GM12878 (cell line): ENCODE results near the gene DGKA. TPM values are rescaled to one million over a fixed set of nuclear protein-coding genes. Genes with fewer than 3 reads are reported as not detected.

Experiments
- ATAC-seq: fragments of 200-7000 bp; cut with Tn5 transposase; 3 replicates; pipeline ENCODE4 v1.9.1; 2020; ENCODE audit warnings: mild to moderate bottlenecking, moderate library complexity
- BruUV-seq: library from RNA; stranded (reverse); fragments of 400-500 nt; replicated peaks from 2 replicates; lab custom pipeline; 2021; lab: Mats Ljungman, UMichigan
- CTCF ChIA-PET: fragments of 300-600 bp; sonication (Branson Sonifier 250); formaldehyde crosslinking; extraction: SDS; loops from one replicate; lab custom pipeline; 2021; ENCODE audit warnings: inconsistent platforms; lab: Yijun Ruan, JAX
- POLR2A ChIA-PET: fragments of 350-600 bp; formaldehyde crosslinking; extraction: SDS; loops from one replicate; lab custom pipeline; 2021; ENCODE audit warnings: inconsistent platforms; lab: Charles Lee
- RAD21 ChIA-PET: fragments of 300-600 bp; sonication (Branson Sonifier 250); formaldehyde crosslinking; loops from one replicate; lab custom pipeline; 2023; ENCODE audit warnings: antibody characterized with exemption; ENCODE audit not compliant: unreplicated experiment; lab: Charles Lee
- SMC1A ChIA-PET: fragments of 300-600 bp; sonication (Branson Sonifier 250); formaldehyde crosslinking; loops from one replicate; lab custom pipeline; 2023; ENCODE audit not compliant: unreplicated experiment, uncharacterized antibody; lab: Charles Lee
- DNase-seq: peaks from one replicate; pipeline ENCODE4 v3.0.0-alpha.2; 2011; ENCODE audit warnings: low read depth, low spot score
- FAIRE-seq: peaks from 3 replicates; lab custom pipeline; 2011; peaks lifted over from hg19 to GRCh38; lab: Jason Lieb, UNC
- H2AFZ ChIP-seq: 2 replicates; pipeline ENCODE4 v1.6.0; 2011; ENCODE audit warnings: low read depth, low read length, control low read depth; ENCODE audit not compliant: control insufficient read depth
- H3K27ac ChIP-seq: 2 replicates; pipeline ENCODE4 v1.5.1; 2011; ENCODE audit warnings: control low read depth; ENCODE audit not compliant: control insufficient read depth, insufficient read depth
- H3K27me3 ChIP-seq, 2 experiments: replicated peaks in 1 of 2; 2 replicates each; pipeline versions ENCODE4 v1.6.0 to v1.6.1; 2011; ENCODE audit warnings: low read length in 1 of 2; ENCODE audit not compliant: control insufficient read depth in 2 of 2, insufficient read depth in 2 of 2
- H3K36me3 ChIP-seq, 2 experiments: 2 replicates each; pipeline ENCODE4 v1.5.1; 2011; ENCODE audit warnings: low read length in 1 of 2; ENCODE audit not compliant: control insufficient read depth in 2 of 2, insufficient read depth in 2 of 2
- H3K4me1 ChIP-seq: 2 replicates; pipeline ENCODE4 v1.6.1; 2011; ENCODE audit warnings: mild to moderate bottlenecking, low read length, moderate library complexity, mixed read lengths; ENCODE audit not compliant: control insufficient read depth, insufficient read depth
- H3K4me2 ChIP-seq: 2 replicates; pipeline ENCODE4 v1.6.0; 2011; ENCODE audit warnings: control low read depth; ENCODE audit not compliant: control insufficient read depth, insufficient read depth
- H3K4me3 ChIP-seq: fragments of 200-600 bp; sonication (generic); 2 replicates; pipeline ENCODE4 v1.5.1; 2016
- H3K79me2 ChIP-seq: 2 replicates; pipeline ENCODE4 v1.6.0; 2011; ENCODE audit warnings: low read length; ENCODE audit not compliant: control insufficient read depth, insufficient read depth
- H3K9ac ChIP-seq: 2 replicates; pipeline ENCODE4 v1.8.0; 2011; ENCODE audit warnings: low read length, control low read depth, mixed read lengths; ENCODE audit not compliant: control insufficient read depth, insufficient read depth
- H3K9me3 ChIP-seq: replicated peaks from 3 replicates; pipeline ENCODE4 v1.5.1; 2011; ENCODE audit warnings: mild to moderate bottlenecking, low read length; ENCODE audit not compliant: control insufficient read depth, insufficient read depth
- H4K20me1 ChIP-seq: 2 replicates; pipeline ENCODE4 v1.6.0; 2011; ENCODE audit not compliant: control insufficient read depth, insufficient read depth
- CBX5 ChIP-seq: sonication (generic); IDR thresholded peaks from 2 replicates; pipeline ENCODE4 v1.6.1; 2016; ENCODE audit warnings: low read depth, moderate library complexity, mild to moderate bottlenecking, inconsistent platforms
- CHD2 ChIP-seq: IDR thresholded peaks from 2 replicates; pipeline ENCODE4 v1.6.1; 2011; ENCODE audit warnings: low read depth, low read length, improper control_type of control experiment, borderline replicate concordance
- E2F4 ChIP-seq: IDR thresholded peaks from 2 replicates; pipeline ENCODE4 v1.6.1; 2012; ENCODE audit warnings: low read depth, low read length, improper control_type of control experiment
- GATAD2B ChIP-seq: fragments of 450-650 bp; conservative IDR thresholded peaks from 2 replicates; pipeline ENCODE4 v1.6.1; 2017; ENCODE audit warnings: low read depth, mild to moderate bottlenecking, moderate library complexity
- KLF5 ChIP-seq: fragments of 450-650 bp; IDR thresholded peaks from 2 replicates; pipeline ENCODE4 v1.6.1; 2014; ENCODE audit warnings: mild to moderate bottlenecking; ENCODE audit not compliant: partially characterized antibody
- NFYB ChIP-seq: IDR thresholded peaks from 2 replicates; pipeline ENCODE4 v1.6.1; 2011; ENCODE audit warnings: low read depth, mild to moderate bottlenecking, low read length, improper control_type of control experiment, moderate library complexity; ENCODE audit not compliant: insufficient read depth
- NRF1 ChIP-seq: conservative IDR thresholded peaks from 2 replicates; pipeline ENCODE4 v1.6.1; 2011; ENCODE audit warnings: mild to moderate bottlenecking, low read depth, low read length, improper control_type of control experiment
- PML ChIP-seq: IDR thresholded peaks from 2 replicates; pipeline ENCODE4 v1.6.1; 2012; ENCODE audit warnings: low read length, inconsistent platforms
- RAD21 ChIP-seq: IDR thresholded peaks from 2 replicates; pipeline ENCODE4 v1.6.1; 2011; ENCODE audit warnings: mild to moderate bottlenecking, low read depth, low read length, moderate library complexity; ENCODE audit not compliant: insufficient read depth
- SIX5 ChIP-seq: IDR thresholded peaks from 2 replicates; pipeline ENCODE4 v1.6.1; 2011; ENCODE audit warnings: mild to moderate bottlenecking, low read depth, low read length, moderate library complexity; ENCODE audit not compliant: severe bottlenecking
- TAF1 ChIP-seq: IDR thresholded peaks from 2 replicates; pipeline ENCODE4 v1.6.1; 2011; ENCODE audit warnings: mild to moderate bottlenecking, low read depth, low read length, borderline replicate concordance
- TBL1XR1 ChIP-seq: IDR thresholded peaks from 2 replicates; pipeline ENCODE4 v1.6.1; 2012; ENCODE audit warnings: low read depth, low read length, improper control_type of control experiment
- TCF12 ChIP-seq: IDR thresholded peaks from 2 replicates; pipeline ENCODE4 v1.6.1; 2011; ENCODE audit warnings: low read depth, mild to moderate bottlenecking, low read length
- TCF3 ChIP-seq: IDR thresholded peaks from 2 replicates; pipeline ENCODE4 v1.6.1; 2012; ENCODE audit warnings: low read depth, mild to moderate bottlenecking, low read length, borderline replicate concordance; ENCODE audit not compliant: insufficient read depth
- YY1 ChIP-seq: IDR thresholded peaks from 2 replicates; pipeline ENCODE4 v1.6.1; 2011; ENCODE audit warnings: low read depth, mild to moderate bottlenecking, low read length
- ZBED1 ChIP-seq: IDR thresholded peaks from 2 replicates; pipeline ENCODE4 v1.6.1; 2016; ENCODE audit warnings: borderline replicate concordance
- ZNF24 ChIP-seq: fragments of 450-650 bp; IDR thresholded peaks from 2 replicates; pipeline ENCODE4 v1.6.1; 2017; ENCODE audit warnings: antibody characterized with exemption, mild to moderate bottlenecking
- WGBS: methylation state at CpG from one replicate; pipeline ENCODE4 v1.1.6; 2016; ENCODE audit warnings: low lambda C conversion rate; ENCODE audit not compliant: insufficient replicate concordance, insufficient coverage; ENCODE audit errors: missing lambda C conversion rate; 5-methylcytosine and 5-hydroxymethylcytosine counted together
- in situ Hi-C: fragments of 300-500 bp; cut with MboI; formaldehyde crosslinking; loops from 9 replicates; pipeline ENCODE4 v1.14.3; 2018; ENCODE audit warnings: mixed read lengths
- intact Hi-C: fragments of 100-400 bp; cut with micrococcal nuclease; formaldehyde crosslinking; loops from one replicate; pipeline ENCODE4 v1.14.2; 2022; ENCODE audit not compliant: unreplicated experiment
- polyA plus RNA-seq, 11 experiments: library from polyadenylated mRNA; depleted of rRNA in 4 of 11; unstranded in 6 of 11; stranded (reverse) in 5 of 11; fragments of >200 nt; fragmentation: Nextera tagmentation in 4 of 11; fragmentation: Illumina TruSeq in 1 of 11; extraction: Ambion mirVana in 4 of 11; extraction: Trizol in 1 of 11; gene quantifications; 1 replicate in 1 of 11; 2 replicates in 10 of 11; pipeline versions ENCODE4 v1.2.1 to v1.2.3, GENCODE V29; 2011 to 2016; ENCODE audit warnings: inconsistent platforms in 2 of 11, missing spikeins in 2 of 11, low read depth in 1 of 11
- total RNA-seq, 4 experiments: library from RNA; depleted of rRNA in 3 of 4; stranded (reverse); fragments of >200 nt in 3 of 4; fragmentation: Illumina TruSeq in 1 of 4; extraction: Trizol in 1 of 4; gene quantifications; 2 replicates each; pipeline versions ENCODE4 v1.2.1 to v1.2.3, GENCODE V29; 2013 to 2021

DGKA gene
- total and polyA plus RNA-seq, 10 of the 15 experiments (the other 5 are each of a cell fraction or from before 2014, with no cell fraction given) = 14.0 to 65.5 (median 37.1) TPM

- TF ChIP-seq SIX5 = no peak
Measured at GRCh38 chr12:55893723-55894122, 37.2 kb upstream of the DGKA start (continued).

- BruUV-seq = no TSS peak
- no peak overlapping the region for H3K9ac ChIP-seq
- ChIA-PET RAD21 (interaction anchor here (0.7 kb wide), 1 partner anchor 82 kb away, joined by 3 read pairs; no protein-coding TSS in a partner anchor), POLR2A (no interaction called here), SMC1A (no interaction called here), CTCF (interaction anchor here (0.7 kb wide), 1 partner anchor 158 kb away, joined by 3 read pairs; no protein-coding TSS in a partner anchor)
- peaks cover 5 to 18% of the 10 kb centered on the region in 2 experiments; a peak in 3 of 4 replicates for H3K36me3 ChIP-seq
- ATAC-seq = no peak
- no peaks in the 10 kb centered on the region for H3K9me3 ChIP-seq
- TF ChIP-seq KLF5 = no peak
- no peak overlapping the region for H3K4me3 ChIP-seq
- 43% methylated on average over 2 of the region's 2 CpGs for WGBS
- H3K79me2 ChIP-seq = no peaks in the 10 kb centered on the region
- in situ Hi-C loops (no loop called here), intact Hi-C loops (no loop called here)
- no peaks in the 10 kb centered on the region for H3K27me3 ChIP-seq
- no peak overlapping the region for H3K27ac ChIP-seq
- no peak overlapping the region for H2AFZ ChIP-seq
- H3K4me1 ChIP-seq = no peaks in the 10 kb centered on the region
- no peak for FAIRE-seq
- no peak for DNase-seq
- H3K4me2 ChIP-seq = no peak overlapping the region
- H4K20me1 ChIP-seq = no peaks in the 10 kb centered on the region
Measured at GRCh38 chr12:55899082-55899481, 31.9 kb upstream of the DGKA start.

- no peak overlapping the region for H3K27ac ChIP-seq
- FAIRE-seq (no peak), DNase-seq (no peak), ATAC-seq (no peak)
- ChIA-PET SMC1A (interaction anchor here (0.7 kb wide), 1 partner anchor 13 kb away, joined by 3 read pairs; no protein-coding TSS in a partner anchor), POLR2A (no interaction called here), RAD21 (no interaction called here), CTCF (no interaction called here)
- no peak overlapping the region for H2AFZ ChIP-seq
- intact Hi-C loops (no loop called here), in situ Hi-C loops (no loop called here)
- no peak overlapping the region for H3K4me3 ChIP-seq
- BruUV-seq = no TSS peak
- peaks cover 5 to 18% of the 10 kb centered on the region in 2 experiments; a peak in 3 of 4 replicates for H3K36me3 ChIP-seq
- H3K9me3 ChIP-seq = no peaks in the 10 kb centered on the region
- no peak overlapping the region for H3K9ac ChIP-seq
- no peaks in the 10 kb centered on the region; the same call in none of the 2 replicates for H3K79me2 ChIP-seq
- H3K27me3 ChIP-seq = no peaks in the 10 kb centered on the region
- no peak overlapping the region for H3K4me2 ChIP-seq
- 82% methylated on average over 7 of the region's 7 CpGs for WGBS
- H3K4me1 ChIP-seq = no peaks in the 10 kb centered on the region
- no peak for TF ChIP-seq GATAD2B
- no peak for TF ChIP-seq CHD2
- no peak for TF ChIP-seq CBX5
- no peak for TF ChIP-seq YY1
- TF ChIP-seq TAF1 = no peak
- no peak for TF ChIP-seq NRF1
- no peak for TF ChIP-seq NFYB
- no peak for TF ChIP-seq E2F4
- TF ChIP-seq TCF3 = no peak
- no peak for TF ChIP-seq ZNF24
- TF ChIP-seq TCF12 = no peak
- TF ChIP-seq TBL1XR1 = no peak
- TF ChIP-seq ZBED1 = no peak
- TF ChIP-seq PML = no peak
- no peak for TF ChIP-seq RAD21
- H4K20me1 ChIP-seq = no peaks in the 10 kb centered on the region
Measured at GRCh38 chr12:55901881-55902490, 29.0 kb upstream of the DGKA start.
